Hepatocyte (in vitro differentiated cells): ENCODE measurements around the gene RGS17. TPM values are rescaled to one million over a fixed set of nuclear protein-coding genes. Genes with fewer than 3 reads are reported as not detected.

Source experiments
- DNase-seq: peaks from one replicate; pipeline ENCODE4 v3.0.0-alpha.2; 2016; ENCODE audit warnings: low spot score
- H2AFZ ChIP-seq: fragments of 200-600 bp; sonication (generic); 2 replicates; pipeline ENCODE4 v1.6.0; 2016; ENCODE audit warnings: antibody characterized with exemption, mild to moderate bottlenecking
- H3K27ac ChIP-seq: fragments of 200-600 bp; sonication (generic); 2 replicates; pipeline ENCODE4 v1.5.1; 2016; ENCODE audit warnings: mild to moderate bottlenecking
- H3K27me3 ChIP-seq: fragments of 200-600 bp; sonication (generic); 2 replicates; pipeline ENCODE4 v1.6.1; 2016
- H3K36me3 ChIP-seq: fragments of 200-600 bp; sonication (generic); replicated peaks from 2 replicates; pipeline ENCODE4 v1.5.1; 2016; ENCODE audit warnings: low read depth; ENCODE audit not compliant: insufficient read depth
- H3K4me1 ChIP-seq: fragments of 200-600 bp; sonication (generic); 2 replicates; pipeline ENCODE4 v1.5.1; 2016; ENCODE audit warnings: mild to moderate bottlenecking, moderate library complexity; ENCODE audit not compliant: insufficient read depth
- H3K4me2 ChIP-seq: fragments of 200-600 bp; sonication (generic); 2 replicates; pipeline ENCODE4 v1.6.0; 2016
- H3K4me3 ChIP-seq: fragments of 200-600 bp; sonication (generic); 2 replicates; pipeline ENCODE4 v1.5.1; 2016; ENCODE audit warnings: mild to moderate bottlenecking
- H3K79me2 ChIP-seq: fragments of 200-600 bp; sonication (generic); 2 replicates; pipeline ENCODE4 v1.6.0; 2017; ENCODE audit warnings: mild to moderate bottlenecking
- H3K9me2 ChIP-seq: fragments of 200-600 bp; sonication (generic); replicated peaks from 2 replicates; pipeline ENCODE4 v1.6.0; 2017; ENCODE audit warnings: mild to moderate bottlenecking; ENCODE audit not compliant: insufficient read depth
- H3K9me3 ChIP-seq: fragments of 200-600 bp; sonication (generic); 2 replicates; pipeline ENCODE4 v1.5.1; 2016; ENCODE audit warnings: low read depth, mild to moderate bottlenecking
- H4K20me1 ChIP-seq: fragments of 200-600 bp; sonication (generic); 2 replicates; pipeline ENCODE4 v1.6.0; 2016; ENCODE audit warnings: mild to moderate bottlenecking; ENCODE audit not compliant: insufficient read depth, poor library complexity, severe bottlenecking
- CTCF ChIP-seq: fragments of 200-600 bp; sonication (generic); IDR thresholded peaks from 2 replicates; pipeline ENCODE4 v1.5.1; 2016; ENCODE audit warnings: antibody characterized with exemption, mild to moderate bottlenecking; ENCODE audit not compliant: poor library complexity
- EZH2 ChIP-seq: fragments of 200-600 bp; sonication (generic); IDR thresholded peaks from 2 replicates; pipeline ENCODE4 v1.6.1; 2016; ENCODE audit warnings: antibody characterized with exemption, mild to moderate bottlenecking, borderline replicate concordance
- EZH2phosphoT487 ChIP-seq: fragments of 200-600 bp; sonication (generic); IDR thresholded peaks from one replicate; pipeline ENCODE4 v1.6.1; 2018; ENCODE audit warnings: antibody characterized with exemption, mild to moderate bottlenecking, low read depth, moderate library complexity; ENCODE audit not compliant: unreplicated experiment, severe bottlenecking
- WGBS: methylation state at CpG from one replicate; pipeline ENCODE4 v1.1.6; 2016; ENCODE audit warnings: low lambda C conversion rate; ENCODE audit errors: missing lambda C conversion rate; 5-methylcytosine and 5-hydroxymethylcytosine counted together
- polyA plus RNA-seq: library from polyadenylated mRNA; unstranded; fragments of >200 nt; fragmentation: Nextera tagmentation; extraction: Ambion mirVana; gene quantifications from 2 replicates; pipeline ENCODE4 v1.2.1, GENCODE V29; 2016
- total RNA-seq: library from RNA; depleted of rRNA; stranded (reverse); fragments of >200 nt; gene quantifications from 2 replicates; pipeline ENCODE4 v1.2.3, GENCODE V29; 2014

Gene RGS17
- total and polyA plus RNA-seq, 2 experiments from 2014 or later = 0.27 to 0.97 TPM

GRCh38 chr6:153059311-153059710, 71.8 kb downstream of the RGS17 start:
- no peak overlapping the region for H3K27ac ChIP-seq
- H3K27me3 ChIP-seq = no peaks in the 10 kb centered on the region
- H3K9me2 ChIP-seq = no peaks in the 10 kb centered on the region
- no peaks in the 10 kb centered on the region for H3K36me3 ChIP-seq
- no peaks in the 10 kb centered on the region for H3K4me1 ChIP-seq
- no peaks in the 10 kb centered on the region for H3K79me2 ChIP-seq
- no peaks in the 10 kb centered on the region for H3K9me3 ChIP-seq
- DNase-seq = no peak
- TF ChIP-seq EZH2phosphoT487 = no peak
- no peak for TF ChIP-seq EZH2
- no peak for TF ChIP-seq CTCF
- no peak overlapping the region for H3K4me2 ChIP-seq
- H3K4me3 ChIP-seq = no peak overlapping the region
- no peak overlapping the region for H2AFZ ChIP-seq
- no peaks in the 10 kb centered on the region for H4K20me1 ChIP-seq

DNA sequence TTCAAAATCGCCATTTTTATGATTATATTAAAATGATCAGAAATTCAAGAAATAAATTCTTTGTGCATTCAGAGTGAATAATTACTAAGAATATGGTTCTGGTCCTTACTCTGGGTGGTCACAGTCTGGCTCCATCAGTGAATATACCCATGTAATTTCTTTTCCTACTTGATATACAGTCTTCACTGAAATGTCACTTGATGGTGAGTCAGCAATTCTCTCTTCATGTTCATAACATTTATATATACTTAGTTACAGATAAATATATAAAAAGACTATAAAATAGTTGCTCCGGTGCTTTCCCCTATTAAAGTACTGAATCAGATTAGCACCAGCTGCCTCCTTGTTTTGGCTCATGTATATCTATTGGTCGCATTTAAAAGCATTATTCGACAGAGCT, 72.2 kb downstream of the RGS17 start:
- H3K4me1 ChIP-seq = no peaks in the 10 kb centered on the region
- H3K4me3 ChIP-seq = no peak overlapping the region
- 75% methylated on average over 4 of the region's 4 CpGs for WGBS
- no peak overlapping the region for H3K4me2 ChIP-seq
- no peak for DNase-seq
- H3K27me3 ChIP-seq = no peaks in the 10 kb centered on the region
- no peak overlapping the region for H3K27ac ChIP-seq
- H3K9me2 ChIP-seq = no peaks in the 10 kb centered on the region
- no peaks in the 10 kb centered on the region for H3K79me2 ChIP-seq
- H3K36me3 ChIP-seq = no peaks in the 10 kb centered on the region
- TF ChIP-seq CTCF (no peak), EZH2phosphoT487 (no peak), EZH2 (no peak)
- no peak overlapping the region for H2AFZ ChIP-seq
- no peaks in the 10 kb centered on the region for H4K20me1 ChIP-seq
- no peaks in the 10 kb centered on the region for H3K9me3 ChIP-seq

- Histone ChIP-seq H3K27ac (no peak overlapping the region), H4K20me1 (no peaks in the 10 kb centered on the region), H3K9me2 (no peaks in the 10 kb centered on the region), H3K36me3 (no peaks in the 10 kb centered on the region), H3K9me3 (no peaks in the 10 kb centered on the region), H2AFZ (no peak overlapping the region), H3K4me3 (no peak overlapping the region), H3K4me2 (no peak overlapping the region), H3K79me2 (no peaks in the 10 kb centered on the region), H3K27me3 (no peaks in the 10 kb centered on the region), H3K4me1 (no peaks in the 10 kb centered on the region)
- DNase-seq = no peak
- WGBS = 87% methylated on average over 4 of the region's 4 CpGs
- no peak for TF ChIP-seq CTCF
- no peak for TF ChIP-seq EZH2
- no peak for TF ChIP-seq EZH2phosphoT487
These were observed 72.8 kb downstream of the RGS17 start for GRCh38 chr6:153058291-153058690.

GRCh38 chr6:153056308-153056707, 74.8 kb downstream of the RGS17 start:
- Histone ChIP-seq H3K36me3 (no peaks in the 10 kb centered on the region), H3K79me2 (no peaks in the 10 kb centered on the region), H3K27ac (no peak overlapping the region), H4K20me1 (no peaks in the 10 kb centered on the region), H3K4me3 (no peak overlapping the region), H3K9me2 (no peaks in the 10 kb centered on the region), H3K9me3 (no peaks in the 10 kb centered on the region), H3K4me2 (no peak overlapping the region), H3K27me3 (no peaks in the 10 kb centered on the region), H2AFZ (no peak overlapping the region), H3K4me1 (no peaks in the 10 kb centered on the region)
- TF ChIP-seq EZH2 (no peak), CTCF (no peak)
- DNase-seq = no peak
- 58% methylated on average over 2 of the region's 2 CpGs for WGBS
